MG63 (cell line): ENCODE data around the gene NBPF14. TPM values are rescaled to one million over a fixed set of nuclear protein-coding genes. Genes with fewer than 3 reads are reported as not detected.
"Not testable (repeated sequence)": the region's sequence is repeated elsewhere in the genome, so short reads cannot be mapped to it uniquely, and the experiment has no call there.

Source experiments
- DNase-seq: peaks from one replicate; pipeline ENCODE4 v3.0.0-alpha.2; 2020
- H3K27me3 ChIP-seq: fragments of 250-450 bp; sonication (Bioruptor Pico); 2 replicates; pipeline ENCODE4 v1.5.1; 2020; ENCODE audit warnings: mild to moderate bottlenecking, moderate library complexity
- H3K36me3 ChIP-seq: fragments of 250-450 bp; sonication (Bioruptor Pico); 2 replicates; pipeline ENCODE4 v1.5.1; 2020; ENCODE audit warnings: mild to moderate bottlenecking, moderate library complexity
- H3K4me3 ChIP-seq: fragments of 250-450 bp; sonication (Bioruptor Pico); 2 replicates; pipeline ENCODE4 v1.5.1; 2020; ENCODE audit warnings: mild to moderate bottlenecking, moderate library complexity
- H3K9me3 ChIP-seq: fragments of 250-450 bp; sonication (Bioruptor Pico); 2 replicates; pipeline ENCODE4 v1.5.1; 2020; ENCODE audit warnings: mild to moderate bottlenecking, moderate library complexity
- total RNA-seq: library from RNA; depleted of rRNA; stranded (reverse); fragments of >200 nt; shearing (Covaris generic); gene quantifications from 2 replicates; pipeline ENCODE4 v1.2.3, GENCODE V29; 2014; ENCODE audit warnings: low replicate concordance; rRNA removed

Gene NBPF14
- 12.5 and 18.1 TPM in 2 replicates for total RNA-seq

DNA sequence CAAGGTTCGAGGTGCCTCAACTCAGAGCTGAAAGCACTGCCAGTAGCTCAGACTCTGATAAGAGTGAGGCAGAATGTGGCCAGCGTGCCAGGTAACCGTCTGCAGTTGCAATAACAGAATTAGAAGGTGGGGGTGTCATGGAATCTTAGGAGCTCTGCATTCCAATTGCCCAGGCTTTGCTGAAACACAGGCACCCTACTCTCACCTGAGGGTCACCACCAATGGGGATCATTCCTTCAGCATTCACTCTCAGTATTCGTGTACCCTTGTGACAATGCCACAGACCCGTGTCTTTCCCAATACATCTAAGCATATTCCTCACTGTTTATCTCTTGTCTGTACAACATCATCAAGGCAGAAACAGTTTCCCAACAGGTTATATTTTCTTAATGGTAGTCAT is at the start of gene NBPF14:
Gene NBPF14, minus strand, starts transcription at position 101 of the 400 bp plus-strand sequence. CDS start 294 bp downstream, outside the sequence.
- not testable (repeated sequence) for H3K9me3 ChIP-seq, DNase-seq, H3K4me3 ChIP-seq, H3K27me3 ChIP-seq, H3K36me3 ChIP-seq

- H3K9me3 ChIP-seq, H3K36me3 ChIP-seq, H3K27me3 ChIP-seq, H3K4me3 ChIP-seq, DNase-seq: not testable (repeated sequence)
Observed at GRCh38 chr1:148625451-148625850, 29.6 kb upstream of the NBPF14 start.

- not testable (repeated sequence) for H3K9me3 ChIP-seq, H3K4me3 ChIP-seq, H3K36me3 ChIP-seq, DNase-seq, H3K27me3 ChIP-seq
Observed at GRCh38 chr1:148618216-148618615, 22.4 kb upstream of the NBPF14 start.

- H3K9me3 ChIP-seq, H3K4me3 ChIP-seq, H3K36me3 ChIP-seq, H3K27me3 ChIP-seq: not testable (repeated sequence)
- peak; percentile 25 for DNase-seq
Observed at GRCh38 chr1:148605266-148605665, 9.5 kb upstream of the NBPF14 start.

DNA sequence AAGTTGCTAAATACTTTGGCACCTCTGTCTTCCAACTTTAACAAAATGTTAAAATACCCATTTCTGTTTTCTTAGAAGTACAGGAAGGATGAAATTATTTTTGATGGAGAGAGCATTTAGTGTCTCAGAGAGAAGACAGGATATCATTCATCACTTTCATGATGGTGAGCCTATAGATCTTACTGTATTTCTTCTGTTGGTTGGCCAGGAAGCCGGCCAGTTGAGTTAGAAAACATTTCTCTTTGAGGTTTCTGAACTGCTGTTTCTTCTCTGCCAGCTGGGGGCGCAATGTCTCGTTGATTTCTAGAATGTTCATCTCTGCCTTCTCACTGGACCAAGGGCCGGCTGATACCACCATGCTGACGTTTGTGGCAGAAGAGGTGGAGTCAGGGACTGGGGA is 451 bp downstream of the NBPF14 start:
- H3K27me3 ChIP-seq, H3K9me3 ChIP-seq, H3K4me3 ChIP-seq, H3K36me3 ChIP-seq: not testable (repeated sequence)
- DNase-seq, result peak; percentile 1

DNA sequence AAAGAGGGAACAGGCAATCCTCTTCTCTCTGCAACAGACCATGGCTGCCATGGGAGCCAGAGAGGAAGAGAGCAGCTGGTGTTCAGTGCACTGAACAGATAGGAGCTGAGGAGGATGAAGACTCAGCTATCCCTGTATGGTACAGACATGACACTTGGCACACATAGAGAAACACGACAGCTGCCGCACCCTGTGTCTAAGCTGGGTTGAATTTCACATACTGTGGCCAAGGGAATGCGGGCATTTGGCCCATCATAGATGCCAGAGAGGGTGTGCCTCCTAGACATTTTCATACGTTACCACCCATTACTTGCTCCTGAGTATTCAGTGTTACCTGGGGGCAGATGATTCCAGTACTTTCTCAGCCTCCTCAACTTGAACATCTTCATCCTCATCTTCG is 4.7 kb downstream of the NBPF14 start:
- DNase-seq, H3K4me3 ChIP-seq, H3K27me3 ChIP-seq, H3K9me3 ChIP-seq, H3K36me3 ChIP-seq: not testable (repeated sequence)

DNA sequence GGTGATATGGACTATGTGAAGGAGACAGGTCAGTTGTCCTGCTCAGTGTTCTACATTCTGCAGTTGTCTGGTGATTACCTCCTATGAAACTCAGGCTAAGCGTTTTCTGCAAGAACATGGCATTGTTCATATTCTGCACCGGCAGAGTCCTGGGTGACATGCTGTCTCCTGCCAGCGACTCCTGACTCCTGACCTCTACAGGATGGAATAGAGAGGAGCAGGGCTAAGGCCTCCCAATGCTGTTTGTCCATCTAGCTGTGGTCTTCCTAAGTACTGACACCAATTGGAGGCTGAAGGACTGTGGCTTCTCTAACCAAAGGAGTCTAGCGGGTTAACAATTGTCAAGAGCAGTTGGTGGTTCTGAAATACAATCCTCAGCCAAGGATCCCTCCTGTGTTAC is 63.7 kb downstream of the NBPF14 start:
- H3K9me3 ChIP-seq, H3K36me3 ChIP-seq, H3K27me3 ChIP-seq, DNase-seq, H3K4me3 ChIP-seq: not testable (repeated sequence)

DNA sequence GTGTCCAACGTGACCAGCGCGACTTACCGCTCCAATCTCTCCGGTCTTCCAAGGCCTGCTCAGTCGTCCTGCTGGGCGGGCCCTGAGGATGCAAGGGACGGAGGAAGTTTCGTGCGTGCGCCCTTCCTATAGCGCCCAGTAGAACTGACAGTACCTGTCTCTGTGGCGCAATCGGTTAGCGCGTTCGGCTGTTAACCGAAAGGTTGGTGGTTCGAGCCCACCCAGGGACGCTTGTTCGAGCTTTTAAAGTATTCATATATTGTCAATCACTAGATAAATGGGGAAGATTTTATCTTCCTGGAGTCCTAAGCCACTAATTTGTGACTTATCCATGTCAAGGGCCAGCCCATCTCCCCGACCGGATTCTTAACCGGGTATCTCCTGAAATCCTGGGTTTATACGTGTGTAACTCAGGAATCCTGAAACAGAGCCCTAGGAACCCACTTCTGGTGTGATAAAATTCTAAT is 66.7 kb downstream of the NBPF14 start:
- DNase-seq, result peak; percentile 80
- peak overlapping the region; percentile 49 for H3K4me3 ChIP-seq
- not testable (repeated sequence) for H3K36me3 ChIP-seq, H3K9me3 ChIP-seq, H3K27me3 ChIP-seq

- H3K27me3 ChIP-seq, DNase-seq, H3K9me3 ChIP-seq, H3K36me3 ChIP-seq: not testable (repeated sequence)
- H3K4me3 ChIP-seq, result peak overlapping the region; percentile 49
Observed at GRCh38 chr1:148528591-148528990, 67.2 kb downstream of the NBPF14 start.

DNA sequence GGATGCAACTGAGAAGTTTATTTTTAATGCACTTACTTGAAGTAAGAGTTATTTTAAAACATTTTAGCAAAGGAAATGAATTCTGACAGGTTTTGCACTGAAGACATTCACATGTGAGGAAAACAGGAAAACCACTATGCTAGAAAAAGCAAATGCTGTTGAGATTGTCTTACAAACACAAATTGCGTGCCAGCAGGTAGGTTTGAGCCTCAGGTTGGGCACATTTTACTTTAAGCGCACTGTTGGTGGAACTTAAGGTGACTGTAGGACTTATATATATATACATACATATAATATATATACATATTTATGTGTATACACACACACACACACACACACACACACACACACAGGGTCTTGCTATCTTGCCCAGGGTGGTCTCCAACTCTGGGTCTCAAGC is 69.2 kb downstream of the NBPF14 start:
- not testable (repeated sequence) for H3K4me3 ChIP-seq, H3K27me3 ChIP-seq, DNase-seq, H3K9me3 ChIP-seq, H3K36me3 ChIP-seq

- H3K9me3 ChIP-seq, H3K27me3 ChIP-seq, H3K36me3 ChIP-seq, DNase-seq: not testable (repeated sequence)
- H3K4me3 ChIP-seq, result peak overlapping the region; percentile 12; the same call in 1 of the 2 replicates
Observed at GRCh38 chr1:148523205-148524144, 72.3 kb downstream of the NBPF14 start.

DNA sequence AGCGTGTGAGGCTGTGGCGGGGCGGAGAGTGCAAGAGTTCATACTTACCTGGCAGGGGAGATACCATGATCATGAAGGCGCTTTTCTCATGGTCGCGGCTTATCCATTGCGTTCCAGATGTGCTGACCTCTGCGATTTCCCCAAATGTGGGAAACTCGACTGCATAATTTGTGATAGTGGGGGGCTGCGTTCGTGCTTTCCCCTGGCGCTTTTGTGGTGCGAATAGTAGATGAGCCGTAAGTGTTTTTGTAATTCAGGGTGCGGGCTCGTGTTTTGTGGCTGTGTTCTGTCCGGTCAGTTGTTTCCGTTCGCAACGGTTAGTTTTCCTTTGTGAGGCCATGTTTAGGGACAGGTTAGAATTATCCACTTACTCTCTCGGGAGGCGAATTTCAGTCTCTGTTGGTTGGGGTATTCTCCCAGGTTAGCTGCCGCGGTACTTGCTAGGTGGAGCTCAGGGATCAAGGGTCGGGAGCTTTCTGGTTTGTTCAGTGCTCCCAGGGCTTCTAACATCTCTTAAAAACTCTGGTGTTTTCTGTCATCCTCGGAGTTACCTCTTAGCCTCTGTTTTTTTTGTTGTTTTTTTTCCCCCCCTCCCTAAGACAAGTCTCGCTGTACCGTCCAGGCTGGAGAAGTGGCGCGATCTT is 73.1 kb downstream of the NBPF14 start:
- H3K36me3 ChIP-seq, H3K9me3 ChIP-seq, H3K27me3 ChIP-seq: not testable (repeated sequence)
- DNase-seq, result peak; percentile 90
- H3K4me3 ChIP-seq, result peak overlapping the region; percentile 12

- DNase-seq, result peak; percentile 88
- H3K27me3 ChIP-seq, H3K36me3 ChIP-seq, H3K9me3 ChIP-seq: not testable (repeated sequence)
- H3K4me3 ChIP-seq, result peak overlapping the region; percentile 22
Observed at GRCh38 chr1:148522072-148522471, 73.7 kb downstream of the NBPF14 start.

GRCh38 chr1:148514310-148514709 is 81.5 kb downstream of the NBPF14 start:
- not testable (repeated sequence) for H3K9me3 ChIP-seq, H3K36me3 ChIP-seq, DNase-seq, H3K27me3 ChIP-seq, H3K4me3 ChIP-seq

GRCh38 chr1:148512571-148513184 is 83.1 kb downstream of the NBPF14 start:
- not testable (repeated sequence) for H3K27me3 ChIP-seq, H3K9me3 ChIP-seq, H3K4me3 ChIP-seq, DNase-seq, H3K36me3 ChIP-seq

GRCh38 chr1:148493933-148494332 is 101.9 kb downstream of the NBPF14 start:
- not testable (repeated sequence) for H3K36me3 ChIP-seq, H3K9me3 ChIP-seq, H3K4me3 ChIP-seq, DNase-seq, H3K27me3 ChIP-seq

- not testable (repeated sequence) for H3K4me3 ChIP-seq, DNase-seq, H3K27me3 ChIP-seq, H3K36me3 ChIP-seq, H3K9me3 ChIP-seq
Observed at GRCh38 chr1:148483029-148483428, 112.8 kb downstream of the NBPF14 start, which contains the start of gene PPIAL4G. PPIAL4G (minus strand) TSS chr1:148483302; CDS start chr1:148483252, 50 bp downstream.
